Occipital lobe (tissue), 2 donors: ENCODE results near the gene CRYBG1. TPM values are rescaled to one million over a fixed set of nuclear protein-coding genes. Genes with fewer than 3 reads are reported as not detected.

Experiments
- DNase-seq: peaks from one replicate; lab custom pipeline; 2025; lab: John Stamatoyannopoulos, UW
- total RNA-seq: library from RNA; depleted of rRNA; stranded (reverse); fragments of >200 nt; gene quantifications from one replicate; pipeline ENCODE4 v1.2.3, GENCODE V29; 2014

Gene CRYBG1
- 0.31 TPM for total RNA-seq

- DNase-seq = peak; percentile 2
Measured at GRCh38 chr6:106360410-106360988, at the start of gene CRYBG1. Gene CRYBG1 (plus strand): TSS chr6:106360717. CDS start chr6:106360909, 192 bp downstream.

- DNase-seq = no peak
Measured at GRCh38 chr6:106315765-106316374, 44.6 kb upstream of the CRYBG1 start.

- DNase-seq = no peak
Measured at GRCh38 chr6:106316375-106316766, 44.1 kb upstream of the CRYBG1 start.

- DNase-seq = no peak
Measured at GRCh38 chr6:106318061-106318460, 42.5 kb upstream of the CRYBG1 start.

GRCh38 chr6:106318851-106319250 is 41.7 kb upstream of the CRYBG1 start:
- no peak for DNase-seq

- no peak for DNase-seq
Measured at GRCh38 chr6:106321940-106322339, 38.6 kb upstream of the CRYBG1 start.

- DNase-seq = no peak
Measured at GRCh38 chr6:106324726-106325335, 35.7 kb upstream of the CRYBG1 start.

- DNase-seq = peak; percentile 98
Measured at GRCh38 chr6:106325336-106326178, 35.0 kb upstream of the CRYBG1 start, which contains the start of gene ATG5. Gene ATG5 (minus strand): TSS chr6:106325760. CDS start chr6:106316208, 9,552 bp downstream.

- DNase-seq = no peak
Measured at GRCh38 chr6:106334646-106335448, 25.7 kb upstream of the CRYBG1 start.

- peak; percentile 4 for DNase-seq
Measured at GRCh38 chr6:106339334-106340029, 21.0 kb upstream of the CRYBG1 start.

GRCh38 chr6:106347219-106347618 is 13.3 kb upstream of the CRYBG1 start:
- no peak for DNase-seq

GRCh38 chr6:106356378-106356777 is 4.1 kb upstream of the CRYBG1 start:
- no peak for DNase-seq

- no peak for DNase-seq
Measured at GRCh38 chr6:106359959-106360409, 533 bp upstream of the CRYBG1 start.

GRCh38 chr6:106360989-106361430 is 493 bp downstream of the CRYBG1 start:
- no peak for DNase-seq

- no peak for DNase-seq
Measured at GRCh38 chr6:106363401-106364138, 3.1 kb downstream of the CRYBG1 start.

- no peak for DNase-seq
Measured at GRCh38 chr6:106369739-106370138, 9.2 kb downstream of the CRYBG1 start.

GRCh38 chr6:106370639-106371038 is 10.1 kb downstream of the CRYBG1 start:
- DNase-seq = no peak

GRCh38 chr6:106372838-106373501 is 12.5 kb downstream of the CRYBG1 start:
- DNase-seq = no peak
